Fibroblast of pulmonary artery (primary cell): ENCODE data around the gene HACD3.

Source experiments
- DNase-seq: peaks from one replicate; pipeline ENCODE4 v3.0.0-alpha.2; 2010; ENCODE audit warnings: low read depth
- H3K4me3 ChIP-seq: replicated peaks from 2 replicates; pipeline ENCODE4 v1.5.1; 2011; ENCODE audit warnings: low read depth, mild to moderate bottlenecking, control low read depth, low read length, moderate library complexity
- TF ChIP-seq, protein P1 (sequence below): IDR thresholded peaks from 2 replicates; pipeline ENCODE4 v1.5.1; 2011; ENCODE audit warnings: mild to moderate bottlenecking, control low read depth, low read length, inconsistent platforms; ENCODE audit errors: missing control alignments

The HACD3 gene

DNA sequence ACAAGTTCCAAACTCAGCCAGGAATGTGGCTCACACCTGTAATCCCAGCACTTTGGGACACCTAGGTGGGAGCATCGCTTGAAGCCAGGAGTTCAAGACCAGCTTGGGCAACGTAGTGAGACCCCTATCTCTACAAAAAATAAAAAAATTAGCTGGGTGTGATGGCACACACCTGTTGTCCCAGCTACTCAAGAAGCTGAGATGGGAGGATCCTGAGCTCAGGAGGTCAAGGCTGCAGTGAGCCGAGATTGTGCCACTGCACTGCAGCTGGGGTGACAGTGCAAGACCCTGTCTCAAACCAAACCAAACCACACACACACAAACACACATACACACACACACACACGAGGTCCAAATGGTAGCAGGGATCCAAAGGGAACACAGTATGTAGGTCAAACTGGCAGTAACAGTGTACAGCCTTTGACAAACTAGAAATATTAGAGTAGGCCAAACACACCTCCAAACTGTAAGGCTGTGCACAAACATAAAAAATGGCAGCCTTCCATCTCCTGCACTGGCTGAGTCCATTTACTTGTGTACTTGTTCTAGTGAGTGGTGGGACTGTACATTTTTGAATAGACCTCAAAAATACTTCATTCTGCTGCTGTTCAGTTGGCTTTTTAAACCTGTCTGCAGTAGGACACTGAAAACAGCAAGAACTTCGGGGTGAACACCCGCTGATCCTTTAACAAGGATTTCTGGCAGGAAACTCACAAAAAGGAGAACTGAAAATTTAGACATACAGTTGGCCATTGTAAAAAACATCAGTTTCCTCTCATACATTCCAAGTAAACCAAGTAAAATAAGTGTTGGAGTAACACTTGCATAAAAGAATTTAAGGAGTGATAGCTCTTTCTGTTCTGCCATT lies 47.1 kb downstream of the HACD3 start:
- TF ChIP-seq, protein P1, sequence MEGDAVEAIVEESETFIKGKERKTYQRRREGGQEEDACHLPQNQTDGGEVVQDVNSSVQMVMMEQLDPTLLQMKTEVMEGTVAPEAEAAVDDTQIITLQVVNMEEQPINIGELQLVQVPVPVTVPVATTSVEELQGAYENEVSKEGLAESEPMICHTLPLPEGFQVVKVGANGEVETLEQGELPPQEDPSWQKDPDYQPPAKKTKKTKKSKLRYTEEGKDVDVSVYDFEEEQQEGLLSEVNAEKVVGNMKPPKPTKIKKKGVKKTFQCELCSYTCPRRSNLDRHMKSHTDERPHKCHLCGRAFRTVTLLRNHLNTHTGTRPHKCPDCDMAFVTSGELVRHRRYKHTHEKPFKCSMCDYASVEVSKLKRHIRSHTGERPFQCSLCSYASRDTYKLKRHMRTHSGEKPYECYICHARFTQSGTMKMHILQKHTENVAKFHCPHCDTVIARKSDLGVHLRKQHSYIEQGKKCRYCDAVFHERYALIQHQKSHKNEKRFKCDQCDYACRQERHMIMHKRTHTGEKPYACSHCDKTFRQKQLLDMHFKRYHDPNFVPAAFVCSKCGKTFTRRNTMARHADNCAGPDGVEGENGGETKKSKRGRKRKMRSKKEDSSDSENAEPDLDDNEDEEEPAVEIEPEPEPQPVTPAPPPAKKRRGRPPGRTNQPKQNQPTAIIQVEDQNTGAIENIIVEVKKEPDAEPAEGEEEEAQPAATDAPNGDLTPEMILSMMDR, result no peak
- no peak overlapping the region for H3K4me3 ChIP-seq
- no peak for DNase-seq

- no peak for DNase-seq
- TF ChIP-seq, protein P1, result no peak
- no peak overlapping the region for H3K4me3 ChIP-seq
Measured at GRCh38 chr15:65578904-65579728, 48.9 kb downstream of the HACD3 start.

DNA sequence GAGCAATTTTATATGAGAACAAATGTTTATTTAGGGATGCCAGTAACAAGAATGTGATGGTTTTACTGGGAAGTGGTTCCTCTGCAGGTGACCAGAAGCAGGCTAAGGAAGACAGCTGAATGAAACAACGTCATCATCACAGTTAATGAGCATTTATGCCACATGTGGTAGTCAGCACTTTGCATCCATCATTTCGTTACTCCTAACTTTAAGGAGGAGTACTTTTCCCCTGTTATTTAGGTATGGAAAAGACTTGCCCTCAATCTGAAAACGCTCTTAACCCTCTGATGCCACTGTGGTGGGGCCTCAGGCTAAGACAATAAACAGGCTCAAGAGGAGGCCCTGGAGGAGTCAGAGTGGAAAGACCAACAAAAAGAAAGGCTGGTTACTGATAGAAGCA lies 49.5 kb downstream of the HACD3 start:
- no peak for DNase-seq
- H3K4me3 ChIP-seq, result no peak overlapping the region
- TF ChIP-seq, protein P1, result no peak

GRCh38 chr15:65580287-65580686 lies 50.0 kb downstream of the HACD3 start:
- DNase-seq, result peak; percentile 45
- H3K4me3 ChIP-seq, result no peak overlapping the region
- TF ChIP-seq, protein P1, result no peak

DNA sequence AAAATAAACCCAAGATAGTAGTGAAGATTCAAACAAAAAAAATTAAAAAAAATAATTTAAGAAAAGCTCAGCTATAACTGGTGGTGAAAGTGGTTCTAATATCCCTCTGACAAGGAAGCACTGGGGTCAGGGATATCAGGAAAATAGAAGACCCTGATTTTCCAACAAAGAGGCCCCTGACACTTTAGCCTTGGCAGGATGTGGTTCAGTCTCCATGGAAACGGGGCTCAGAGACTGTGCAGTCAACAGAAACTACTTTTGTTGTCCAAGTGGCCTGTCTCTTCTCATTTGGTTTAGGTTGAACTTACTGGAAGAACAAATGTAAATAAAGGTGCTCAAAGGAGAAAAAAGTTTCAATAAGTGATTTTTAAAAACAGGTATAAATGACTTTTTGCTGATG lies 53.4 kb downstream of the HACD3 start:
- peak; percentile 67 for DNase-seq
- no peak overlapping the region for H3K4me3 ChIP-seq
- TF ChIP-seq, protein P1, result no peak

DNA sequence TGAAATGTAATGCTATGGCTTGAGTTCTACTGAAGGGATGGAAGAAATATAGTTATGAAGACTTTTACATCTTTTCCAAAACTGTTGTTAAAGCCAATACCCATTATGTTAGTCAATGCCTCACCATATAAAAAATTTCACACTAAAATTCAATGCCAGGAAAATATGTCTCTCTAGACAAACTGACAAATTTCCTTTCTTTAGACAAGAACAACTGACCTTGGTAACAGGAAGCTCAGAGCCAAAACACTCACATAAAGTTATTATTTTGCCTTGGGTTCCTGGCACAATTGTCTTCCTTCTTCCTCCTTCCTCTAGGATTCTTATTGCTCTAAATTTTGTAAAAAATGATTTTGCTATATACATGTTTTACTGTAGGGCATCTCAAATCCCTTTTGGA lies 54.0 kb downstream of the HACD3 start:
- TF ChIP-seq, protein P1, result no peak
- no peak overlapping the region for H3K4me3 ChIP-seq
- DNase-seq, result no peak
